ENCODE measurements around the gene CHRM3.

Gene CHRM3

DNA sequence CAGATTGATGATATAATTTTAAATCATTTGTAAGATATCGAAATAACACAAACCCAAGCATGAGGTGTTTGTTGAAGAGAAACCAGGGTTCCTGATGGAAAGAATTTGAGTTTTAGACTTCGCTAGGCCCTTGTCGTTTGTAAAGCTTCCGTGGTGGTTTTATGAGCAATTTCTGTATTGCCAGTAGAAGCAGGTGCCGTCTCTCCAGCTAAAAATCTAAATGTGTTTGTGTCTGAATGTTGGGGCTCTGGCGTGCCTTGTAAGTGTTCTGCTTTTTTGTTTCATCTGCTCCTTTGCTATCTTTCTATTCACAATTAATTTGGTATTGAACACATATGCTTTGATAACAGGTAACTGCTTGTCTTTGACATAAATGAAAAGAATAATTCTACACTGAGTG, 27.5 kb downstream of the CHRM3 start:
- DNase-seq (ENCODE audit: low spot score): no peak

GRCh38 chr1:239417221-239417620, 30.9 kb downstream of the CHRM3 start:
- DNase-seq (ENCODE audit: low spot score): no peak

DNA sequence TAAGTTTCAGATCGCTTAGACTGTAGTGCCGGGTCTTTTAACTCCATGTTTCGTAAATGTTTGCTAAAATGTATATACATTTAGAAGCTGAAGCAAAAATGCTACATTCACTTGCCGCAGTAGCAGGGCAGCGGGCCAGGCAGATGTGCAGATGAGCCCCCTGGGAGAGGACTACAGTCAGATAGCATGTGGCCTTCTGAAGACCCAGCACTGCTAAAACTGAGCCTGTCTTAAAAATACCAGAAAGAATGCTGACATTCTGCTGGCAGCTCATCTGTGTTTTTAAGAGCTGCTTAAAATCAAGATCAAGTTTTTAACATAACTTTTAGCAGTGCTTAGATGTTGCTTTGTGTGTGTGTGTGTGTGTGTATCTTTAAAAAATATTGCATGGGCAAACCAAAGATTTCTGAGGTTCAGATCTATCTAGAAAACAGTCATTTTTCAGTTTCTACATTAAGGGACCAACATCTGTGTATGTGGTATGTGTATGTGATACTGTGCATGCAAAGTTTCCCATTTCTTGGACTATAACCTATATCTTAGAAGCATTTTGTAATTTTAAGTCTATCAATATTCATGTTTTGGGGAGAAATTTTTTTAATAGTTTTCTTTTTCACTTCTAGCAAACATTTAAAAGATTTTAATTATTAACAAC, 31.7 kb downstream of the CHRM3 start:
- no peak for DNase-seq (ENCODE audit: low spot score)

GRCh38 chr1:239418681-239419080, 32.3 kb downstream of the CHRM3 start:
- no peak for DNase-seq (ENCODE audit: low spot score)

GRCh38 chr1:239421811-239422210, 35.4 kb downstream of the CHRM3 start:
- no peak for DNase-seq (ENCODE audit: low spot score)

- DNase-seq (ENCODE audit: low spot score): no peak
Measured at GRCh38 chr1:239422818-239423217, 36.5 kb downstream of the CHRM3 start.

DNA sequence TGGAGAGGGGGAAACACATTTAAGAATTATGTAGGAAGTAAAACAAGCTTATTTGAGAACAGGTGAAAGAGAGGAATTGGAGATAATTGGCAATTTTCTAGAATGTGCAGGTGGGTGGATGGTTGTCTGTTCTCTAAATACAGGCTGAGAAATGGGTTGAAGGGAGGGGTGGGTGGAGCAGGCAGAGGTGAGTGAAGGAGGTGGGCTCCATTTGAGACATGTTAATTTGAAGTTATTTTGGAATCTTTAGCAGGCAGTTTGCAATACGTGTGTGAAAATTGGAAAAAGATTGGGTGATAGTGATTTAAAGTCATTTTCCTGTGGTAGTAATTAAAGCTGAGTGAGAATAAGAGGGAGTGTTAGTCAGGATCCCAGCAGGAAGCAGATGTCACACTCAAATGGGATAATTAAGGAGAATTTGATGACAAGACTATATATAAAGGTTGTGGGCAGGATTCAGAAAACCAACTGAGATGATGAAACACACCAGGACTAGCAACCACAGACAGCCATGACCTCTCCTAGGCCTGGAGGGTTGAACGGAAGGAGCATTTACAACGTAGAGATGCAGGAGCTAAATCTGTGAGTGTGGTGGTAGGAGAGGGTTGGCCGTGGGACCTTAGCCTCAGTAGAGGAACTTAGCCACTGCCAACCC, 40.6 kb downstream of the CHRM3 start:
- DNase-seq (ENCODE audit: low spot score): no peak

GRCh38 chr1:239427712-239428111, 41.3 kb downstream of the CHRM3 start:
- DNase-seq (ENCODE audit: low spot score): no peak

DNA sequence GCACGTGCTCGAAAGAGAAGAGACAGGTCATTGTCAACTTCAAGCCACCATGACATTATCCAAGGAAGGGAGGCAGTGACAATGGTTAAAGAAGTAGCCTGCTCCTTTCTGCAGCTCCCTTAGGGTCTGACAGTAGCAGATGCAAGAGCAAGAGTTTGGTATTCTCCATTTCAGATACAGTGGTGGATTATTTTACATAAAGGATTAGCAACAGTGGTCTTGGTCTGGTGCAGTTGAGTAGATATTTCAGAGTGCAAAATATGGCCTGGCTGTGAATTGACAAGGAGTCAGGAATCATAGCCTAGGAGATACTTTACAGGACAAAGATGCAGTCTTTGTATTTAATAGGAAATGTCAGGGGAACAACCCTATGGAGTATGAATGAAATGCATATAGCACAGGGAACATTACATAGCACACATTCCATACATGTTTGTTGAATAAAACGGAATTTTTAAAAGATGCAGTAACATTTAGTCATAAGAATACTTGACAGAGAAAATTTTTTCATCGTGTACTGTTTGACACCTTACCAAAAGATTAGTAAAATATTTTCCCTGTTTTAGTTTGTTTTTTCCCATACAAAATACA, 41.8 kb downstream of the CHRM3 start:
- no peak for DNase-seq (ENCODE audit: low spot score)

DNA sequence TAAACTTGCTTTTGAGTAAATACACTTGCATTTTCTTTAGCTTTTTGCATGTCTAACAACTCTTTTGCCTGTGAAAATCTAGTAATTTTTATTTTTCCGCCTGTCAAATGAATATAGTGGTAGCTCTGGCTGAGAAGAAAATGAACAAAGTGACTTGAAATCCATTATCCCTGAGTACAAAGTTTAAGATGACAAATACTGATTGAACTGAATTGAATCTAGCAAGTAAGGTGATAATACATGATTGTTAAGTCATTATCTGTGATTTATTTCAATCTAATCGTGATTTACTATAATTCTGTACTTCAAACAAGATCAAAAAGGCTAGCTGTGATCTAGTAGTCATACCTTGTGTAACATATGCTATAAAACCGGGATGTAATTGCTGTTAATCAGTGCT, 42.8 kb downstream of the CHRM3 start:
- DNase-seq (ENCODE audit: low spot score): no peak

DNA sequence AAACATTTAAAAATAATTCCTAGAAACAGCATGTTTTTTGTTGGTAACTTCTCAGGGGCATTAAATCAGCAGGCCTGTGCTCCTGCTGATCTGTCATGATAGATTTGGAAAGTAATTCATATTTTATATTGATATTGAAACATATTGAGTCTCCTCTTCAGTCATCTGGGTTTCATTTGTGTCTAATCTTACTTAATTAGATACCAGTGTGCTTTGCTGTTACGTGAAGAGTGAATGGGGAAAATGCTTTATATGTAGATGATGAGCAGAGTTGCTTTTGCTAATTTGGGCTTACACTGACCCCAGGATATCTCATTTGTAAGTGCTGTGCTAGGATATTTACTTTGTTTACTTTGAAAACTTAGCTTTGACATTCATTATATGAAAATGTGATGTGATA, 45.9 kb downstream of the CHRM3 start:
- no peak for DNase-seq (ENCODE audit: low spot score)

- DNase-seq (ENCODE audit: low spot score): no peak
Measured at GRCh38 chr1:239434181-239434580, 47.8 kb downstream of the CHRM3 start.
